HG03469 (cell line): Measurements from ENCODE around the gene PTPRZ1.

ENCODE experiments used
- ATAC-seq: cut with Tn5 transposase; IDR thresholded peaks from one replicate; pipeline ENCODE4 v1.9.1; 2021; ENCODE audit warnings: mild to moderate bottlenecking, moderate library complexity, moderate number of reproducible peaks; ENCODE audit not compliant: unreplicated experiment

PTPRZ1 gene

DNA sequence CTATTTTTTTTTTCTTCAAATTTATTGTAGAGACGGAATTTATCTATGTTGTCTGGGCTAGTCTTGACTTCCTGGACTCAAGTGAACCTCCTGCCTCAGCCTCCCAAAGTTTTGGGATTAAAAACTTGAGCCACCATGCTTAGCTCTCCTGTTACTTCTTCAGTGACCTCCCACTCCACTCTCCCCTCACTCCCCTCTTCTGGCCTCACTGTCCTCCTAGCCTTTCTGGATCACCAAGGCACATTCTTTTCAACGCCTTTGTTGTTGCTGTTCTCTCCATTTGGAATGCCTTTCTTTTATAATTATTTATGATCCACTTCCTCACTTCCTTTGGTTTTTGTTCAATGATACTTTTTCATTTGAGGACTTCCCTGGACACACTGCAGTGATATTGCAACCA, 17.9 kb downstream of the PTPRZ1 start:
- ATAC-seq = no peak

DNA sequence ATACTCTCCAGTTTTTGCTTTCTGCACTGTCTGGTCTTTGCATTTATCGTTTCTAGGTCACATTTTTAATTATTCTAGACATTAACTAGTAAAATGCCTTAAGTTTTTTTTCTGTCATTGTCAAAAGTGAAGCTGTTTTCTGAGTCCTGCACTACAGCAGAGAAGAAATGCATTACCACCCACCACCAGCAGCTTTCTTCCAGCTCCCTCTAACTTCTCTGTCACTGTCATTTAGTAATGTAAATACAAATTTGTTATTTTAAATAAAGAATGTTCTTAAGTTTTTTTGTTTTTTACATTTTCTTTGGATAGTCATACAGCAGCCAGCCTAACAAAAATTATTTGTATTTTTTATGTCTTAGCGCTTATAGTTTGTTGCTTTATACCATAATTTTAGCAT, 18.8 kb downstream of the PTPRZ1 start:
- no peak for ATAC-seq

DNA sequence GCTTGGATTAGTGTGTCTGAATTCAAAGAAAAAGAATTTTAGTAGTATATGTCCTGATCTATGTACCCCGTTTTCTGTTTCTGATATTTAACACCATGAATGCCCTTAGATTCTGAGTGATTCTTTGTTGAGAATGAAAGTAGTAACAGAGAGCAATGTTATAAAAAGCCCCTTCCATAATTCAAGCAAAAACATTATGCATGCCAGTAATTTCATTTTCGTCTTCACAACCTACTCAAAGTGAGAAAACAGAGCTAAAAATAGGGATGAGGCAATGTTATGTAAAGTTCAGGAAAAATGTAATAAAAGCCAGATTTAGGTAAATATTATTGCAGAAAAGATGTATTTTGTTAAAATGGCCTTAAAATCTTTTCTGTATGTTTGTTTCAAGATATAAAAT, 28.1 kb downstream of the PTPRZ1 start:
- ATAC-seq = peak; percentile 56

DNA sequence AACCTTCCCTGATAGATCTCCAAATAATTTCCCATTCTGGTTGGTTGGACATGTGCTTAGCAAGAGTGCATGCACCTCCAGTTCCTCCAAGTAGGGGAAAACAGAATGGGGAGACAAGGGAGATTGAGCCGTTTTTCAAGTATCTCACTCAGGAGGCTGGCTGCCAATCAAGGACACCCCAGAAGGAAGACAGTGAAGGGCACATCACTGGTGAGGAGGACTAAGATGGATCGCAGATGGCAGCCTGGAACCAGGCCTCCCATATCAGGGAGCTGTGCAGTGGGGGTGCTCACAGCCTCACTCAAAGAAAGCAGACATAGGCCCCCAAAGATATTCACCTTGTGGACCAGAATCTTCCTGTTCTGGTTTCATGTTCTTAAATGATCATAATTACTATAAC, 31.2 kb downstream of the PTPRZ1 start:
- ATAC-seq = no peak

- no peak for ATAC-seq
Observed at GRCh38 chr7:121908042-121908441, 35.1 kb downstream of the PTPRZ1 start.

DNA sequence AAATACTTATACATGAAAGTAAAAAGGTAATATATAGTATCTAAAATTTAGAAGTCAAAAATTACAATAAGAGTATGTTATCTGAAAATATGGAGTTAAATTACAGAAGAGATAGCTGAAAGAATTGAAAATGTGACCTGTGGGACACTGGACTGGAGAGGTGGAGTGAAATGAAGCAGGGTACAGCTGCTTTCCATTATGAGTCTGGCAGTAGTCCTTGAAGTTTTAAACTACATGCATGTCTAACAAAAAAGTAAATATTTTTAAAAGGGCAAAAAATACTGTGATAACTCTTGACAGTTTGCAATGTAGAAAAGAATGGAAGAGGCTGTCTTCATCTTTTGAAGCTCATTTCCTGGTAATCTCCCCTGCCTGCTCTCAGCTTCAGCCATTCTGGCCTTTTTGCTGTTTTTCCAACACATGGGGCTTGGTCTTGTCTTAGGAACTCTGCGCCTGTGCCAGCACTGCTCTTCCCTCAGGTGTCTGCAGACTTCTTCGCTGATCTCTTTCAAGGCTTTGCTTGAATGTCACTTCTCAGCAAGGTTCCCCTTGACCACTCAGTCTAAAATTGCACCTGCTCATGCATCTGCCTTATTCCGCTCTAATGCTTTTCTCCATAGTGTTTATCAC, 36.9 kb downstream of the PTPRZ1 start:
- ATAC-seq = no peak

DNA sequence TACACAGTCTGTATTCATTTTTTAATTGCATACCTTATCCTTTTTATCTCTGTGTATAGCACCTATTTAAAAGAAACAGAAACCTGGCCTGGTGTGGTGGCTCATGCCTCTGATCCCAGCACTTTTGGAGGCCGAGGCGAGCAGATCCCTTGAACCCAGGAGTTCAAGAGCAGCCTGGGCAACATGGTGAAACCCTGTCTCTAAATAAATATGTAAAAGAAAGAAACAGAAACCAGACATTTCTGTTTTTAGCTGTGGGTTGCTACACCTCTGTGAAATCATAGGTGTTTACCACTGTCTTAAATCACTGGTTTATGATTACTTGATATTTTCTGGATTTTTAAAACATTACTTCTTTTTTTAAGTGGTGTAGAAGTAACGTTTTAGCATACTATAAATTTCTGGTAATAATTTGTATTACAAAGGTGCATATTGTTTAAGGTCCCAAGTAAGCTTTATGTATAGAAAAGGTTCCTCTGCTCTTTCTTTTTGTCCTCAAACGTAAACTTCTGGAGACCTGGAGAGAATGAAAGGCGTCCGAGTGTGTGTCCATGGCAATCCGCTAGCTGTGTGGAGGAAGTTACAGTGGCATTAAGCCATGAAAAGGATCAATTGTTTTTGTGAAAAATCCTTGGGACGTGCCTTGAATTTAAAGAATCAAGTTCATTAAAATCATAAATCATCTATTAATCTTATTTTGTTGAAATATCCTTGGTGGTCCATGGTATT, 41.1 kb downstream of the PTPRZ1 start:
- no peak for ATAC-seq

DNA sequence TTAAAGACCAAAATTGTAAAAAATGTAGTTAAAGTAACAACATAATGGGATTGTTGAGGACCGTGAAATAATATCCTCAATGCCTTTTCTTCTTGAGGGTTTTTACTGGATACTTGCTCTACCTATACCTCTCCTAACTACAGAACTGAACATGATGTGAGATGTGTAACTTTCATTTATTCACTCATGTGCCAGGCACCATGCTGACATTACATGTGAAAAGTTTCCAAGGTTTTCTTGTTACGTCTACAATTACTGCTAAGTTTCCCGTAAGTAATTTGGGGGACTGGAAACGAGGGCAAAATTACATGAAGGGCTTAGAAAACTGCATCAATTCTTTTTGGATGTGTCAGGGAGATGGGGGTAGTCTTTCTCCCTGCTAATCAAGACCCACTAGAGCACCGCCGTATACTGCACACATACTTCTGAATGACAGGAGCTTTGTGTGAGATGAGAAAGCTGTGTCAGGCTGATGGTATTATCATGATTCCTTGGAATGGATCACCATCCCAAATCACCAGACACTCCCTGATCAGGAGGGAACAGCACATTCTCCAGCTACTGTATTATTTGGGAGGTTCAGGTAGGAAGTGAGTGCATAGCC, 41.8 kb downstream of the PTPRZ1 start:
- ATAC-seq = no peak

DNA sequence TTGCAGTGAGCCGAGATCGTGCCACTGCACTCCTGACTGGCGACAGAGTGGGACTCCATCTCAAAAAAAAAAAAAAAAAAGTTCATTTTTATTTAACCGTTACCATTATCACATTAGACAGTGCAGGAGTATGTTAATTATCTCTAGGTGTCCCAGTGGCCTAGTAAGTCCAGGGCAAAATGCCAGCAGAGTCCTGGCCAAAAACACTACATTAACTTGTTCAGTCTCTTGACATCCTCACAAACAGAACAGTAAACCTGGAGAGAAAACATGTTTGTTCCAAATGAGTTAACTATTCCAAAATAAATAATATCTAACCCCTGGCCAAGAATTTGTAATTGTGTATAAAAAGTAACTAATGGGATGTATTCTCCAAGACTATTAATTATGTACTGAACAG, 43.2 kb downstream of the PTPRZ1 start:
- ATAC-seq = no peak

DNA sequence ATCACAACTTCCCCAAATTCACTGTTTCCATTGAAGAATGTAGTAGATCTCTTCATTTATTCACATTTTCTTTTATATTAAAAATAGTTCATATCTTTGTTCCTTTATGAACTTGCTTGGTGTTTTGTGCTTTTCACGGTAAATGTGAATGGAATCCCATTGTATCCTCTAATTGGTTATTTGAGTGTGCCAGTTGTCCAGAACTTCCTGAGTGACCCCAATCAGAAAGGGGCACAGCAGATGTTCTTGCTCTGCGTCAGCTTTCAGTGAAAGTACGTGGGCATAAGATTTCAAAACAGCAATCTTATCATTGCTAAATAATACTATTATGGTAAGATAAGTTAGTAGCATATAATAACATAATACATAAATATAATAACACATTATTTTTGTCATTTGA, 47.0 kb downstream of the PTPRZ1 start:
- no peak for ATAC-seq

- ATAC-seq = no peak
Observed at GRCh38 chr7:121924269-121925186, 51.6 kb downstream of the PTPRZ1 start.

GRCh38 chr7:121931149-121931902, 58.4 kb downstream of the PTPRZ1 start:
- ATAC-seq = no peak

- ATAC-seq = no peak
Observed at GRCh38 chr7:121932768-121933167, 59.8 kb downstream of the PTPRZ1 start.

DNA sequence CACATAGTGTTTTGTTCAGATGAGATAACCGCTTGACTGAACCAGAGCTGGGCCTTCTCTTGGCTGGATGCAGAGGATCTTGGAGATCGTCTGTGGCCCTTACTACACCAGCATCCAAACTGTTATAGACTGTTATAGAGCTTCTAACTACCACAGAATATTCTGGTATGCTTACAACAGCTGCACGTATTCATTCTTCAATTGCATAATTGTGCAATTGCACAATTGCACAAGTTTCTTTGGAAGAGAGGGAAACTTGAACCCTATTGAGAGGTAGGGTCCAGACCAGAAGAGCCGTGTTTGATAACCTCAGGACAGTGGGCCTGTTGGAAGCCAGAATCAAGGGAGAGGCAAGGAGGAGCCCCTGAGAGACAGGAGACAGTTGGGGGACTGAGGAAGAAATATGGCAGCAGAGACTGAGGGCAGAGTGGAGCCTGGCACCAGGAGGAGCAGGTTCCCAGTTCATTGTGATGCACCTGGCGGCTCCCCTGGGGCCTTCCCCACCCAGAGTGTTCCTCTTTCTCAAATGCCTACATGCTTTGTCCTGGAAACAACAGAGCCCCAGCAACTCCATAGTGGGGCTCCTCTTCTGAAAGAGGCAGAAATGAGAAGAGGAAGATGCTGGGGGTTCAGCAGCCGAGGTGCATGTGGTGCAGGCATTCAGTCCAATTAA, 64.1 kb downstream of the PTPRZ1 start:
- ATAC-seq = no peak

DNA sequence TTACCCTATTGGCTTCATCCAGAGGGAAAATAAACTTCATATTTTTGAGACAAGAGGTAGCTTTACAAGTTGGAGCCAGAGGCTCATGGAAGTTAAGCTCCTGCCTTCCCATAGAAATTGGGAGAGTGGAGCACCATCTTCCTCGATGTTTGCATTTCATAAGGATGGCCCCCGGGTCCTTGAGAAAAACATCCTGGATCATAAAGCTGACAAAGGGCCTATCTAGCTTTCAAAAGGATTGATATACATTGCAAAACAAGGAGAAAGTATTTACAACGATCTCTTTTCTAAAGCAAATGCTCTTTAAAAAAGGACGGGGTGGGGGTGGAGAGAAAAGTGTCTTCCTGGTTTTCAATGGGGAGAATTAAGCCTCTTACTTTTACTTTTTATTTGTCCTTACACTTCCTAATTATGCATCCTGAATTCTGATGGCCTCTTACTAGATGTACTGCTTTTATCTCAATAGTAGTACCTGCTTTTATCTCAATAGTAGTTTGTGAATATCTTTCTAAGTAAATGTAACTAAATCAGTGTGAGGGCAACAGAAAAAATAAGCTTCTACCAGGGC, 65.6 kb downstream of the PTPRZ1 start:
- ATAC-seq = no peak

- no peak for ATAC-seq
Observed at GRCh38 chr7:121940918-121941317, 68.0 kb downstream of the PTPRZ1 start.

- no peak for ATAC-seq
Observed at GRCh38 chr7:121941830-121942229, 68.9 kb downstream of the PTPRZ1 start.

- ATAC-seq = no peak
Observed at GRCh38 chr7:121945066-121945465, 72.1 kb downstream of the PTPRZ1 start.

GRCh38 chr7:121945480-121946236, 72.7 kb downstream of the PTPRZ1 start:
- no peak for ATAC-seq
